ENCODE results near the gene NRTN.
"Not testable (repeated sequence)": the region's sequence is repeated elsewhere in the genome, so short reads cannot be mapped to it uniquely, and the experiment has no call there.

The NRTN gene

DNA sequence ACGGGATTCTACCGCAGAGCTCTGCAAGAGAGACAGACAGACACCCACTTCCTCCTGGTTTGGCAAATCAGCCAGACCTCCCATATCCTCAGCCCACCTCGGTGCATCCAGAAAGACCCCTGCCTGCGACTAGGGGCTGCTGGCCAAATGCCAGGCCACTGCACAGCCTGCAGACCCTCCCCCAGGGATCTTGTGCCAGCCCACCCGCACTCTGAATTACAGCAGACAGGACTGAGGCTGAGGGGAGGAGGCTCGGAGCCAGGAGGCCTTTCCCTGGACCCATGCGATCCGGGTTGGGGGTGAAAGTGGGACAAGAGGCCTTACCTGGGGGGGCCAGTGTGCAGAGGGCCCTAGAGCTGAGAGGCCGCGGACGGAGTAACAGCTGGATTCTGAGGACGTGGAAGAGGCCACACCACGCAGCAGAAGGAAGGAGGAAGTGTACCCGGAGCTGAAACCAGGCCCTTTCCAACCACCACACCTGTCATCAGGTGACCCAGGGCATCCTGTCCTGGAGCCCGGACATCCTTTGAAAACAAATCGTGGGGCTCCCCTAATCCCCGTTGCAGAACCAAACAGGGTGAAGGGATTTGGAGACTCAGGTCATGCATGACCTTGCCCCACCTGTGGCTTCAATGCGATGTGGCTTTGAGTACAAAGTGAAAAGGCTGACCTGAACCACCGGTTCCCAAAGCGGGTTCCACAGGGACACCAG, 33.6 kb downstream of the NRTN start:
- TF ChIP-seq, protein P1, sequence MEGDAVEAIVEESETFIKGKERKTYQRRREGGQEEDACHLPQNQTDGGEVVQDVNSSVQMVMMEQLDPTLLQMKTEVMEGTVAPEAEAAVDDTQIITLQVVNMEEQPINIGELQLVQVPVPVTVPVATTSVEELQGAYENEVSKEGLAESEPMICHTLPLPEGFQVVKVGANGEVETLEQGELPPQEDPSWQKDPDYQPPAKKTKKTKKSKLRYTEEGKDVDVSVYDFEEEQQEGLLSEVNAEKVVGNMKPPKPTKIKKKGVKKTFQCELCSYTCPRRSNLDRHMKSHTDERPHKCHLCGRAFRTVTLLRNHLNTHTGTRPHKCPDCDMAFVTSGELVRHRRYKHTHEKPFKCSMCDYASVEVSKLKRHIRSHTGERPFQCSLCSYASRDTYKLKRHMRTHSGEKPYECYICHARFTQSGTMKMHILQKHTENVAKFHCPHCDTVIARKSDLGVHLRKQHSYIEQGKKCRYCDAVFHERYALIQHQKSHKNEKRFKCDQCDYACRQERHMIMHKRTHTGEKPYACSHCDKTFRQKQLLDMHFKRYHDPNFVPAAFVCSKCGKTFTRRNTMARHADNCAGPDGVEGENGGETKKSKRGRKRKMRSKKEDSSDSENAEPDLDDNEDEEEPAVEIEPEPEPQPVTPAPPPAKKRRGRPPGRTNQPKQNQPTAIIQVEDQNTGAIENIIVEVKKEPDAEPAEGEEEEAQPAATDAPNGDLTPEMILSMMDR (IDR thresholded peaks at IDR 0.05) = no peak
- no peak overlapping the region for H3K27ac ChIP-seq
- no peaks in the 10 kb centered on the region for H3K36me3 ChIP-seq
- H3K4me3 ChIP-seq (ENCODE audit: low read depth in 1 of 2, low read length in 1 of 2) = no peak overlapping the region
- peaks cover 10 to 11% of the 10 kb centered on the region in 2 experiments for H3K4me1 ChIP-seq (ENCODE audit: control insufficient read depth in 1 of 2, insufficient read depth in 1 of 2, low read depth in 1 of 2, low read length in 1 of 2)
- H3K27me3 ChIP-seq = peaks cover 8% of the 10 kb centered on the region
- no peaks in the 10 kb centered on the region for H3K9me3 ChIP-seq

DNA sequence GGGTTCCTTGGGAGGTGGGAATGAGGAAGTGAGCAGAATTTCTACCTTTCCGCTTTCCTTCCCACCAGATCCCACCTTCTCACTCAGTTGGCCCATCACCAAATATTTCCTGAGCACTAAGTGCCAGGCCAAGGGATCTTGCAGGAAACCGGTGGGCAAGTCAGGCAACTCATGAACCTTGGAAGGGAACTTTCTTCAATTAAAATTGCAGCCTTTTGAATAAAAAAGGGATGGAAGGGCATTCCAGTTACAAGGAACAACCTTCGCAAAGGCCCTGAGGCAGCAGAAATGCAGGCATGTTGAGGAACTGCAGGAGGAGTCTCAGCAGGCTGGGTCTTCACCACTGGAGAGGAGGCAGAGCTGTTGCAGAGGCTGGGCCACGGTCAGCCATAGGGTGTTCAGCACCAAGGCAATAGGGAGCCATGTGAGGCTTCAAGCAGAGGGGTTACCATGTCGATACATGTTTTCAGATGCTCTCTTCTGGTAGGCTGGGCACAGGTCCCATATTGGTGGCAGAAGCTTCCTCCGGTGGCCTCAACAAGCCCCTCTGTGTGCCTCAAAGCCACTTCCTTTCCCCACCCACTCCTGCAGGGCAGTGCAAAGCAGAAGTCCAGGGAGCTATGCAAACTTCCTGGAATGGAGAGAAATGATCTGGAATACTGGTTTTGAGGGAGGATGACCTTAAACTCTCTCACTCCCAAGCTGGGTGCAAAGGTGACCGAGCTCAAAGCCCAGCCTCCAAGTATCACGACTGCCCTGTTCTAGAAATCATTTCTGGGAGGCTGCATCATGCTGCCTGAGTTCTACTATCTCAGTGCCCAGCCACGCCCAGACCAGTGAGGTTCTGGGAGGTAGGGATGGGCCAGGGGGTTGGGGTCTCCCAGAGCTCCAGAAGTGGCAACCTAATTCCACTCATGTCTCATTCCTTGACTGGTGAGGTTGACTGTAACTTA, 34.5 kb downstream of the NRTN start, which contains the start of gene FUT6:
FUT6 (minus strand) TSS at position 638 of the 953 bp plus-strand sequence. CDS start 7,135 bp downstream, outside the sequence.
- H3K27ac ChIP-seq = no peak within 1 kb of the TSS
- H3K27me3 ChIP-seq = peaks cover 8% of the 10 kb centered on the region
- no peak within 1 kb of the TSS for H3K4me3 ChIP-seq (ENCODE audit: low read depth in 1 of 2, low read length in 1 of 2)
- H3K36me3 ChIP-seq = no peaks in the 10 kb centered on the region
- peaks cover 10 to 11% of the 10 kb centered on the region in 2 experiments for H3K4me1 ChIP-seq (ENCODE audit: control insufficient read depth in 1 of 2, insufficient read depth in 1 of 2, low read depth in 1 of 2, low read length in 1 of 2)
- TF ChIP-seq, protein P1 (IDR thresholded peaks at IDR 0.05) = no peak
- no peaks in the 10 kb centered on the region for H3K9me3 ChIP-seq

DNA sequence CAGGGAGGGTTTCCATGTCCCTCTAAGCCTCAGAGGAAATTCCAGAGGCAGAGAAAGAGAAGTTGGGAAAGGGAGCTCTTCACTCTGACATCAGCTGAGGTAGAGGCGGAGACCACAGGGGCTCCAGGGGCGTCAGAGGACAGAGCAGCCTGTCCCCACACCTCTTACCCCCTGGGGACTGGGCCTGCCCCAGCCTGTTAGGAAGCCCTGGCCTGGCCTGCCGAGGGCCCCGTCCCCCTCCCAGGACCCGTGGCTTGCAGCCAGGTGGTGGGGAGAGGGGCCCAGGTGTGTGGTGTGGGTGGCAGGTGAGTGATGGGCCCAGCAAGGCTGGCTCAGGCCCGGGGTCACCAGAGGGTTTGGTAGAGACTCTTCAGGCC, 36.9 kb downstream of the NRTN start:
- H3K36me3 ChIP-seq; H3K27me3 ChIP-seq; H3K4me3 ChIP-seq (ENCODE audit: low read depth in 1 of 2, low read length in 1 of 2); H3K27ac ChIP-seq; H3K9me3 ChIP-seq: not testable (repeated sequence)
- H3K4me1 ChIP-seq (ENCODE audit: control insufficient read depth in 1 of 2, insufficient read depth in 1 of 2, low read depth in 1 of 2, low read length in 1 of 2) = peaks cover 10 to 11% of the 10 kb centered on the region in 2 experiments

DNA sequence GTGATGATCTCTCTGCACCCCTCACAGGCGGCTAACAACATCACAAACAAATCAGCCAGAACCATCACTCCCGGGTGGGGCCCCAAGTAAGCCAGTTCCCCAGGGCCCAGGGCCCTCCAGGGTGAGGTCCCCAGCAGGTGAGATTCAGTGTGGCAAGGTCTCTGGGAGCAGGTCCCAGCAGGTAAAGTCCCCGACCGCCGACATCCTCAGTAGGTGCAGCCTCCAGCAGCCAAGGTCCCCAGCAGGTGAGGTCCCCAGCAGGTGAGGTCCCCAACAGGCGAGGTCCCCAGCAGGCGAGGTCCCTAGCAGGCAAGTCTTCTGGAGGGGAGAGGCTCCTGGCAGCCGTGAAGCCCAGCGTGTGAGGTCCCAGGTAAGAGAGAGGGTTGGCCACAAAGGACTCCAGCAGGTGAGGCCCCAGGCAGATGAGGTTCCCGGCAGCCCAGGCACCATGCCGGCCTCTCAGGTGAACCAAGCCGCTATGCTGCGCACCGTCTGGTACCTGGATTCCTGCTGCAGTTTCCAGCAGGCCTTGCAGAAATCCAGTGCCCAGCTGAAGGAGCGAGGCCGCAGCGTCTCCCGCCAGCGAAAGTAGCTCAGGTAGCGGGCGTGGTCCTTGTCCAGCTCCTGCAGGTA, 38.5 kb downstream of the NRTN start:
- Histone ChIP-seq H3K36me3 (no peaks in the 10 kb centered on the region), H3K4me3 (ENCODE audit: low read depth in 1 of 2, low read length in 1 of 2) (no peak overlapping the region), H3K27me3 (peaks cover 1% of the 10 kb centered on the region), H3K9me3 (no peaks in the 10 kb centered on the region), H3K4me1 (ENCODE audit: control insufficient read depth in 1 of 2, insufficient read depth in 1 of 2, low read depth in 1 of 2, low read length in 1 of 2) (peaks cover 10 to 11% of the 10 kb centered on the region in 2 experiments), H3K27ac (no peak overlapping the region)
- TF ChIP-seq, protein P1 (IDR thresholded peaks at IDR 0.05) = no peak

DNA sequence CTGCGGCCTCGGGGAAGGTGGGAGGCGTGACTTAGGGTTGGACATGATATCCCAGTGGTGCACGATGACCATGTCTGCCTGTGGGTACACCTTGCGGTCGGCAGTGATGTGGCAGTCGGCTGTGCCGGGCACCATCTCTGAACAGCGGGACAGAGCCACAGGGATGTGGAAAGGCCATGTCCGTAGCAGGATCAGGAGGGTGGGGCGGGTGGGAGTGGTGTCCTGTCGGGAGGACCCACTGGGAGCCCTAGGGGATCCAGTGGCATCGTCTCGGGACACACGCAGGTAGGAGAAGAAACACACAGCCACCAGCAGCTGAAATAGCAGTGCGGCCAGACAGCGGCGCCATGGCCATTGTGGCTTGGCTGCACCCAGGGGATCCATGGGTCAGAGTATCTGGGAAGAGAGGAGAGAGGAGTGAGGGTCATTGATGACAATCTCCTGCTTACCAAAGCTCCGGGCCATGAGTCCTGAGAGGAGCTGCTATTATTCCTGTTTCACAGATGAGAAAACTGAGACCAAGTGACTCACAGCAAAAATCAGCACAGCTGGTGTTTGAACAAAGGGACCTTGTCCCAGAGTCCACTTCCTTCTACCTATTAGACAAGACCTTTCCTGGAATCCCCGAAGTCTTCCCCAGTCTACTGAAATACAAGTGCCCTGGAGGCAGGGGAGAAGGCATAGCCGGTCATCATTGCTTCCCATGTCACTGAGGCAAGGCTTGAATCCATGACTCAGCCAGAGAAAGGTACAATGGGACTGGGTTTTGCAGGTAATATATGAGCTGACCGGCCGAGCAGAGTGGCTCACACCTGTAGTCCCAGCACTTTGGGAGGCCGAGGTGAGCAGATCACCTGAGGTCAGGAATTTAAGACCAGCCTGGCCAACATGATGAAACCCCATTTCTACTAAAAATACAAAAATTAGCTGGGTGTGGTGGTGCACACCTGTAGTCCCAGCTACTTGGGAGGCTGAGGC, 39.9 kb downstream of the NRTN start:
- Histone ChIP-seq H3K36me3 (no peaks in the 10 kb centered on the region), H3K27me3 (no peaks in the 10 kb centered on the region), H3K4me1 (ENCODE audit: control insufficient read depth in 1 of 2, insufficient read depth in 1 of 2, low read depth in 1 of 2, low read length in 1 of 2) (peaks cover 2% of the 10 kb centered on the region in 2 experiments), H3K27ac (no peak overlapping the region), H3K4me3 (ENCODE audit: low read depth in 1 of 2, low read length in 1 of 2) (no peak overlapping the region), H3K9me3 (no peaks in the 10 kb centered on the region)
- TF ChIP-seq, protein P1 (IDR thresholded peaks at IDR 0.05) = no peak

DNA sequence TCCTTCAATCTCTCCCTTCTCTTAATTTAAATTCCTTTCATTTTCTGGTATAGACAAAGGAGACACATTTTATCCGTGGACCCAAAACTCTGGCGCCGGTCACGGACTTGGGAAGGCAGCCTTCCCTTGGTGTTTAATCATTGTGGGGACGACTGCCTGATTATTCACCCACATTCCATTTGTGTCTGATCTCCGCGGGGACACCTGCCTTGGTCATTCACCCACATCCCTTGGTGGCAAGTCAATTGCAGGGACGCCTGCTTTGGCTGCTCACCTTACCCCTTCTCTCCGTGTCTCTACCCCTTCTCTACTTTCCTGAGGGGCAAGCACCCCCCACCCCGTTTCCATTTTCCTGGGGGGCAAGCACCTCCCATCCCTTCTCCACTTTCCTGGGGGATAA, 43.0 kb downstream of the NRTN start:
- H3K4me1 ChIP-seq (ENCODE audit: control insufficient read depth in 1 of 2, insufficient read depth in 1 of 2, low read depth in 1 of 2, low read length in 1 of 2); H3K9me3 ChIP-seq; H3K27me3 ChIP-seq; H3K36me3 ChIP-seq; H3K27ac ChIP-seq; H3K4me3 ChIP-seq (ENCODE audit: low read depth in 1 of 2, low read length in 1 of 2): not testable (repeated sequence)

DNA sequence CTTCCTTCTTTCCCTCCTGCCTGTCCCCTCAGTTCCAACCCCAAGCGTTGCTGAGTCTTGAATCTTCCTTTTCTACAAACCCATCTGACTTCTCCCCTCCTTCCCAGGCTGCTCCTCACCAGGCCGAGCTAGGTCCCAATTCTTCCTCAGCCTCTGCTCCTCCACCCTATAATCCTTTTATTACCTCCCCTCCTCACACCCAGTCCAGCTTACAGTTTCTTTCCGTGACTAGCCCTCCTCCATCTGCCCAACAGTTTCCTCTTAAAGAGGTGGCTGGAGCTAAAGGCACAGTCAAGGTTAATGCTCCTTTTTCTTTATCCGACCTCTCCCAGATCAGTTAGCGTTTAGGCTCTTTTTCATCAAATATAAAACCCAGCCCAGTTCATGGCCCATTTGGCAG, 43.8 kb downstream of the NRTN start:
- H3K27ac ChIP-seq = not testable (repeated sequence)

More for the DNA sequence above, 43.8 kb downstream of the NRTN start:
- H3K36me3 ChIP-seq; H3K9me3 ChIP-seq; H3K4me1 ChIP-seq (ENCODE audit: control insufficient read depth in 1 of 2, insufficient read depth in 1 of 2, low read depth in 1 of 2, low read length in 1 of 2); H3K4me3 ChIP-seq (ENCODE audit: low read depth in 1 of 2, low read length in 1 of 2); H3K27me3 ChIP-seq: not testable (repeated sequence)

All from neutrophil (primary cell).